ENCODE measurements around the gene SUFU. TPM values are rescaled to one million over a fixed set of nuclear protein-coding genes. Genes with fewer than 3 reads are reported as not detected.

Gene SUFU
- total RNA-seq, 1 donor from 2014 or later = 19.9 TPM

DNA sequence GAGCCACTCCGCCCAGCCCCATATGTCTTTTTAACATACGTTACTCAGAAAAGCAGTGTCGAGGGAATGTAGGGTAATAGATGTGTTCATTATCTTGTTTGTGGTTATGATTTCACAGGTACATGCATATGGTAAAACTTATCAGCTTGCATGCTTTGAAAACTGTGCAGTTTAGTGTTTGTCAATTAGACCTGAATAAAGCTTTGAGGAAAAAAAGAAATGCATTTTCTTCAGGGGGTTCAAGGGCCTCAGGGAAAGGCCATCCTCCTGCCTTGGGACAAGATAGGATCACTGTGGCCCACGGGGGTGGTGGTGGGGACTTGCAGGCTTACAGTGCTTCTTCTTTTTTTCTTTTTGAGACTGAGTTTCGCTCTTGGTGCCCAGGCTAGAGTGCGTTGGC lies 36.5 kb upstream of the SUFU start:
- H3K9me3 Mint-ChIP-seq (ENCODE audit: unreplicated experiment) = peaks cover 11% of the 10 kb centered on the region
- DNase-seq = no peak
- H3K27me3 Mint-ChIP-seq (ENCODE audit: unreplicated experiment) = peaks cover 1% of the 10 kb centered on the region
- no peak overlapping the region for H3K27ac Mint-ChIP-seq (ENCODE audit: unreplicated experiment)
- no peaks in the 10 kb centered on the region for H3K36me3 Mint-ChIP-seq (ENCODE audit: unreplicated experiment)
- TF ChIP-seq CTCF (IDR thresholded peaks at IDR 0.05; ENCODE audit: partially characterized antibody, unreplicated experiment) = no peak
- peaks cover 12% of the 10 kb centered on the region for H3K4me1 Mint-ChIP-seq (ENCODE audit: low read depth, unreplicated experiment)
- no peak overlapping the region for H3K4me3 Mint-ChIP-seq (ENCODE audit: unreplicated experiment)

GRCh38 chr10:102467971-102468438 lies 35.8 kb upstream of the SUFU start:
- DNase-seq = no peak
- no peaks in the 10 kb centered on the region for H3K36me3 Mint-ChIP-seq (ENCODE audit: unreplicated experiment)
- H3K9me3 Mint-ChIP-seq (ENCODE audit: unreplicated experiment) = peaks cover 9% of the 10 kb centered on the region
- H3K27ac Mint-ChIP-seq (ENCODE audit: unreplicated experiment) = peak overlapping the region; percentile 12
- TF ChIP-seq CTCF (IDR thresholded peaks at IDR 0.05; ENCODE audit: partially characterized antibody, unreplicated experiment) = no peak
- peaks cover 6% of the 10 kb centered on the region for H3K4me1 Mint-ChIP-seq (ENCODE audit: low read depth, unreplicated experiment)
- no peak overlapping the region for H3K4me3 Mint-ChIP-seq (ENCODE audit: unreplicated experiment)
- peaks cover 1% of the 10 kb centered on the region for H3K27me3 Mint-ChIP-seq (ENCODE audit: unreplicated experiment)

DNA sequence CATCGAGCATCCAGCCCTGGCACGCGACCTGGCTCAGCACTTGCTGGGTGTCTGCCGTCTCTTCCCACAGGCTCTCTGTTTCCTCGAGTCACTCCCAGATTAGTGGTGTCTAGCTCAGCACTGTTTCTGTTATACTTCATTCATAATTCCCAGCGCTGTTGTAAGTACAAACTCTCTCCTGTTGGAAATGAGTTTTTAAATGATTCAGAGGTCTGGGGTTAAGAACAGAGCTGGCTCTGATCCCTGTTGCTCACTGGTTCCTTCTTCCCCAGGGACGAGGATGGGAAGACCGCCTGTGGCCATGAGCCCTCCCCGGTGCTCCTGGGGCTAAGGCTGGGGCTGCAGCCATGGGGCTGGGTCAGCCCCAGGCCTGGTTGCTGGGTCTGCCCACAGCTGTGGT lies 35.1 kb upstream of the SUFU start:
- peaks cover 3% of the 10 kb centered on the region for H3K4me1 Mint-ChIP-seq (ENCODE audit: low read depth, unreplicated experiment)
- no peak overlapping the region for H3K4me3 Mint-ChIP-seq (ENCODE audit: unreplicated experiment)
- peaks cover 1% of the 10 kb centered on the region for H3K27me3 Mint-ChIP-seq (ENCODE audit: unreplicated experiment)
- no peaks in the 10 kb centered on the region for H3K36me3 Mint-ChIP-seq (ENCODE audit: unreplicated experiment)
- TF ChIP-seq CTCF (IDR thresholded peaks at IDR 0.05; ENCODE audit: partially characterized antibody, unreplicated experiment) = no peak
- DNase-seq = no peak
- no peak overlapping the region for H3K27ac Mint-ChIP-seq (ENCODE audit: unreplicated experiment)
- peaks cover 4% of the 10 kb centered on the region for H3K9me3 Mint-ChIP-seq (ENCODE audit: unreplicated experiment)

- Mint-ChIP-seq H3K4me1 (ENCODE audit: low read depth, unreplicated experiment) (peaks cover 2% of the 10 kb centered on the region), H3K9me3 (ENCODE audit: unreplicated experiment) (peaks cover 2% of the 10 kb centered on the region), H3K27ac (ENCODE audit: unreplicated experiment) (no peak overlapping the region), H3K27me3 (ENCODE audit: unreplicated experiment) (peaks cover 7% of the 10 kb centered on the region), H3K36me3 (ENCODE audit: unreplicated experiment) (no peaks in the 10 kb centered on the region), H3K4me3 (ENCODE audit: unreplicated experiment) (no peak overlapping the region)
- no peak for TF ChIP-seq CTCF (IDR thresholded peaks at IDR 0.05; ENCODE audit: partially characterized antibody, unreplicated experiment)
- DNase-seq = no peak
Measured at GRCh38 chr10:102470579-102471546, 32.9 kb upstream of the SUFU start.
